ENCODE results near the gene CEP112.

CEP112 gene

GRCh38 chr17:66191593-66192377 is at the start of gene CEP112:
Gene CEP112 (minus strand): TSS chr17:66192133.
- DNase-seq: peak; percentile 7 to 68

GRCh38 chr17:66240630-66241029 is 48.7 kb upstream of the CEP112 start:
- DNase-seq: no peak

- no peak for DNase-seq
These were observed 48.1 kb upstream of the CEP112 start for GRCh38 chr17:66240013-66240412.

GRCh38 chr17:66235377-66235994 is 43.6 kb upstream of the CEP112 start:
- no peak for DNase-seq

GRCh38 chr17:66234611-66235010 is 42.7 kb upstream of the CEP112 start:
- DNase-seq: no peak

- DNase-seq: no peak
These were observed 41.3 kb upstream of the CEP112 start for GRCh38 chr17:66233023-66233753.

- no peak for DNase-seq
These were observed 39.1 kb upstream of the CEP112 start for GRCh38 chr17:66230922-66231591.

GRCh38 chr17:66229783-66230538 is 38.0 kb upstream of the CEP112 start:
- no peak for DNase-seq

- DNase-seq: no peak
These were observed 37.2 kb upstream of the CEP112 start, which contains the start of gene APOH for GRCh38 chr17:66228887-66229782. Gene APOH (minus strand): TSS chr17:66229415. CDS start chr17:66229379, 36 bp downstream.

- DNase-seq: no peak
These were observed 35.5 kb upstream of the CEP112 start for GRCh38 chr17:66227212-66228045.

- DNase-seq: no peak
These were observed 30.9 kb upstream of the CEP112 start for GRCh38 chr17:66222798-66223350.

GRCh38 chr17:66221755-66222530 is 30.0 kb upstream of the CEP112 start:
- DNase-seq: no peak

GRCh38 chr17:66221343-66221742 is 29.4 kb upstream of the CEP112 start:
- no peak for DNase-seq

GRCh38 chr17:66220079-66220835 is 28.3 kb upstream of the CEP112 start:
- no peak for DNase-seq

GRCh38 chr17:66215529-66215911 is 23.6 kb upstream of the CEP112 start:
- no peak for DNase-seq

GRCh38 chr17:66214884-66215528 is 23.1 kb upstream of the CEP112 start:
- DNase-seq: no peak

- DNase-seq: no peak
These were observed 19.3 kb upstream of the CEP112 start for GRCh38 chr17:66211047-66211810.

All from NCI-H446 (cell line).